Activated gamma-delta T cell (primary cell): ENCODE measurements around the gene RAB17.

Source experiments
- DNase-seq: peaks from one replicate; lab custom pipeline; 2025; lab: John Stamatoyannopoulos, UW

RAB17 gene

DNA sequence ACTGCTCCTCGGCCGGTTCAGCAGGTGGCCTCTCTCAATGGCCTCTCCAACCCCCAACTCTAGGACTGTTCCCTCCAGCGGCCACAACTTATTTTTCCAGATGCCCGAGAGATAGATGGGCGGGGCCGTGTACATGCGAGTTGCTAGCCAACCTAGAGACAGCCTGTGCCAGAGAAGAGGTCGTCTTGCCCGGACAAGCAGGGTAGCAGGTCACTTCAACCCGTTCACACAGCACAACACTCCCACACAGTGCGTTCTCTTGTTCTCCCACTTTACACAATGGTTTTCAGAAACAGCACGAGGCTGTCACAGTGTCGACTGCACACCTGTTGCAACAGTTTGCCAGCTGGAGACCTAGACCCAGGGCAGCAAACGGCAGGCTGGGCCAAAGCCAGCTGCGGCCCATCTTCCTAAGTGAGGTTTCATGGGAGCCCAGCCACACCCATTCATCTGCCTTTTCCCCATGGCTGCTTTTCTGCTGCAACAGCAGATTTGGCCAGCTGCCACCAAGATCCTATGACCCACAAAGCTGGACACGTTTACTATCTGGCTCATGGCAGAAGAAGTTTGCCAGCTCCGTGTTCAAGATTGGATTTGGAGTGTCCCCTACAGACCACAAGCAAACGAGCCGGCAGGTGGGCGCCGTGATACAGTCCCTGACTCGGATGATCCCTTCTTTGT is 31.4 kb downstream of the RAB17 start:
- no peak for DNase-seq

- no peak for DNase-seq
Measured at GRCh38 chr2:237557633-237558015, 32.9 kb downstream of the RAB17 start.

DNA sequence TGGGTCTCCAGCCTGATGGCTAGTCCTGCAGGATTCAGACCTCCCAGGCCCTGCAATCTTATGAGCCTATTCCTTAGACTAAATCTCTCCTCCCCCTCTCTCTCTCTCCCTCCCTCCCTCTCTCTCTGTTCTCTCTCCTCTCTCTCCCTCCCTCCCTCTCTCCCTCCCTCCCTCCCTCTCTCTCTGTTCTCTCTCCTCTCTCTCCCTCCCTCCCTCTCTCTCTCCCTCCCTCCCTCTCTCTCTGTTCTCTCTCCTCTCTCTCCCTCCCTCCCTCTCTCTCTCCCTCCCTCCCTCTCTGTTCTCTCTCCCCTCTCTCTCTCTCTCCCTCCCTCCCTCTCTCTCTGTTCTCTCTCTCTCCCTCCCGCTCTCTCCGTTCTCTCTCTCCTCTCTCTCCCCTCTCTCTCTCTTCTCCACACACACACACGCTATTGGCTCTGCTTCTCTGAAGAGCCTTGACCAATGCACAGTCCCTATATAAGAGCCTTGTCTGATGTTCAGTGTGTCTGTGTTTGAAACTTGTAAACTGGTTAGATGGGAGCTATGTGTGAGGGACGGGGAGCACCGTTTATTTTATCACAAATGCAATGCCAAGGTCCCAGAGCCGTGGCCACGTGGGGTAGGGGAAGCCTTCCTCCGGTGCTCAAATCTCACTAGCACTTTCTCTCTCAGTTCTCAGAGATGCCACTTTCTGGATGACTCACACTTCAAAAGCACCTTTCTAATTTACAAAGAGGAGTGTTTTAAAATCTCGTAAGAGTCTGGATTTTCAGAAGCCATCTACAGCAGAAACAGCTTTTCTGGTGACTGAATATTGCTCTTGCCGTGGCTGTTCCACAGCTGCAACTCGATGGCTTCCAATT is 33.5 kb downstream of the RAB17 start:
- no peak for DNase-seq

GRCh38 chr2:237555560-237555959 is 35.0 kb downstream of the RAB17 start:
- DNase-seq, result no peak

GRCh38 chr2:237553948-237554347 is 36.6 kb downstream of the RAB17 start:
- no peak for DNase-seq

DNA sequence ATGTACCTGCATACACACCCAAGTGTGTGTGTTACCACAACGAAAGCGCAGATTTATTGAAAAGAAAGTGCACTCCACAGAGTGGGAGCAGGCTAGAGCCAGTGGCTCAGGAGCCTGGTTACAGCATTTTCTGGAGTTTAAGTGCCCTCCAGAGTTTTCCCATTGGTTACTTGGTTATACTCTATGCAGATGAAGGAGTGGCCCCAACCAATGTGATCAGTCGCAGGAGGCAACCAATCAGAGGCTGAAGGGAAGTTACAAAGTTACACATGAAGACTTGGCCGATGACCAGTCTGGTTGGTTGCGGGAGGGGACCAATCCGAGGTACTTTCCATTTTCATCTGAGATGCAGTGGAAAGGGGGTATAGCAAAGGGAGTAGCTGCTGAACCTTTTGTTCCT is 37.6 kb downstream of the RAB17 start:
- no peak for DNase-seq

- no peak for DNase-seq
Measured at GRCh38 chr2:237551071-237551574, 39.4 kb downstream of the RAB17 start.

DNA sequence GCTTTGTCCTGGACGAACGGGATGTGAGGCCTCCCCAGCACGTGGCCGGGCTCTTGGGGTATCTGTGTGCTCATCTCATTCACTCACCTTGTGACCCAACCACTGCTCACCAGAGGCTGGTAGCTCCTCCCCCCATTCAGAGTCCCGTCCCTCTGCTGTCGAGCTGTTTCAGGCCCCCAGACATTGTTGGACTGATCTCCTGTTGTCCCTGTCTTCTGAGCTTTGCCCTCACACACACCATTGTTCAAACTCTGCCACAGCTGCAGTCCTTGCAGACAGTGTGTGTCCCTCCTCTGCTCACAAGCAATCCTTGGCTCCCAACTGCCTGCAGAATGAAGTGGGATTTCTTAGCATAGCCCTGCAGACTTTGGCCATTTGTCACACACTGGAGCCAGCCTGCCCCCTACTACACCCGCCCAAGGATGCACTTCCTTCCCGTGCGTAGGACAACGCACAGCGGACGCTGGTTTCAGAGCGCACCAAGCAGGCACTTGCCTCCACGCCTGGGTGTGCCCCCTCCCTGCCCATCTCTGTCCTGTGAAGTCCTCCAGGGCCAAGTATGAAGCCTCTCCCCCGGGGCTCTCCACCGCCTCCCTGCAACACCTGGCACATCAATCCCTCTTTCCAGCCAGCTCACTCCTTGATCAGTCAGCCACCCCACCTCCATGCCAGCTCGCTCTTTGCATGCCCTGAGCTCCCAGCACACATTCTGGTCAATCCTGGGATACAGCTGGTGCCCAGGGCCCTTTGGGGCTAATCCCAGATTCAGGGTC is 40.7 kb downstream of the RAB17 start:
- DNase-seq, result no peak

- DNase-seq, result no peak
Measured at GRCh38 chr2:237549216-237549615, 41.3 kb downstream of the RAB17 start.

DNA sequence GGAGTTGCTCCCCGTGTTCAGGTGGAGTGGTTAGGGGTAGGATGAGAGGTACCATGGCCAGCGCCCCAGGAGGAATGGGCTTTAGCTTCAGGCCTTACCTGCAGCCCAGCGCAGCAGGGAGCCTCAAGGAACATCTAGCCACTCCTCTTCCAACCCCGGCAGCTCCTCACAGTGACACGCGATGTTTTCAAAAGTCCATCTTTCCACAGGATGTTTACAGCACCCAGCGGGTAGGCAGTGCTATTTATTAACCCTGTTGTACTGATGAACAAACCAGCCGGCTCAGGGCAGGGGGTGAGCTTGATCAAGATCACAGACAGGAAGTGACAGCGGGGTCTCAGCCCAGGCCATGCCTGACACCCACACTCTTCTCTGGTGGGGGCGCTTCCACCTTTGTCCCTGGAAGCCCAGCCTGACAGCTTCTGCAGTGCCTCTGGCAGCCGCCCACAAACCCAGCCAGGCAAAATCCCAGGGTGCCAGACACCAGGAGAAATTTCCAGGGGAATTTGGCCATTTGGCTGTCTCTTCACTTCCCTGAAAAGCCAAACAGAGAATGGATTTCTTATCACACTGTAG is 42.6 kb downstream of the RAB17 start:
- no peak for DNase-seq

- no peak for DNase-seq
Measured at GRCh38 chr2:237546876-237547395, 43.6 kb downstream of the RAB17 start.

DNA sequence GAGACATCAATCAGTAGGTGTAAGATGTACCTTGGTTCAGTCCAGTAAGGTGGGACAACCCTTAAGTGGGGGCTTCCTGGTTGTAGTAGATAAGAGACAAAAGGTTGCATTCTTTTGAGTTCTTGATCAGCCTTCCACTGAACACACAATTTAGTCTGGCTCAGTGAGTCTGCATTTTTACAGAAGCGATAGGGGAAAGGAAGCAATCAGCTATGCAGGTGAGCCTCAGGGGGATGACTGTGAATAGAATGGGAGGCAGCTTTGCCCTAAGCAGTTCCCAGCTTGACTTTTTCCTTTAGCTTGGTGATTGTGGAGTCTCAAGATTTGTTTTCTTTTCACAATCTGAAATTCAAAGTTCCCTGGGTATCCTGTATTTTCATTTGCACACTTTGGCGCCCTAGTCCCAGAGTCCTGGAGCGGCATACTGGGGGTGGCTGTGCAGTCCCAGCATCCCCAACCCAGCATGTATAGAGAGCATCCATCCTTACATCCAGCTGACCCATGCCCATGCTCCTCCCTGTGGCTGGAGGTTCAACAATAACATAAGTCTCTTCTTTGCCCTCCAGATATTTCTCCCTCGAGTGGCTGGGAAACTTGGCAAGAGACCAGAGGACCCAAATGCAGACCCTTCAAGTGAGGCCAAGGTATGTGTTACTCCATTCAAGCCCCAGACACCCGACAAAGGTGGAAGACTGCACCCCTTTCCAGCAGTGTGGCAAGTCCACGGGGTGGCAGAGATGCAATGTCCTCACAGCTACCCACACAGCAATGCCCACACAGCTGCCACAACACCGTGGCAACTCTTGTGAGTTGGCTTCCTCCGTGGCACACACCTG is 44.3 kb downstream of the RAB17 start:
- DNase-seq, result no peak

GRCh38 chr2:237542001-237542704 is 48.4 kb downstream of the RAB17 start:
- no peak for DNase-seq

DNA sequence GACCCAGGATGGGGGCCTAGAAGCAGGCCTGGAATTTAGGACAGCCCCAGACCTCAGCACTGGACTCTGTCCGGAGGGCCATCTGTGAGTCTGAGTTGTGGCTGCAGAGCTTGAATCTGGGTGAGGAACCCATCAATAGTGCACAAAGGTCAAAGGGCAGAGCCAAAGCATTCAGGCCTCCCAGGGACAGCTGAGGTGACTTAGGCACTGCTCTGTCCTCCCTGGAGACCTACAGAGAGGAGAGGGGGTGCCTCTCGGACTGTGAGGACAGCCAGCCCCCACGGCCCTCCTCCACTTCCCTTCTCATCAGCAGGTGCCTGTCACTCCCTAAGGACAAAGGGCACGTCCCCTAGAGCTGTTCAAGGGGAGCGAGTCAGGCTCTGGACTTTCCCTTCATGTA is 49.3 kb downstream of the RAB17 start:
- no peak for DNase-seq

DNA sequence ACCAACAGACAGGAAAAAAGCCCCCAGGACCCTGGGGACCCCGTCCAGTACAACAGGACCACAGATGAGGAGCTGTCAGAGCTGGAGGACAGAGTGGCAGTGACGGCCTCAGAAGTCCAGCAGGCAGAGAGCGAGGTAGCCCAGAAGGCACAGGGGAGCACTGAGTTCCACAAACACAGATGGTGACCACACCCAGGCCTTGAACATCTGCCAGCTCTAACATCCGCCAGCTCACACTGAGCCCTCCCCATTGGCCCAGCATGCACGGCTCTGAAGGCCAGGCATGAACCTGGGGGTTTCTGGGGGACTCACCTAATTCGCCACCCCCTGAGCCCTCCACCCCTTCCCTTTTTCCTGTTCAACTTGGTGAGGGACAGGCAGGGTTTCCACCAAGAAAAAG is 49.7 kb downstream of the RAB17 start:
- DNase-seq, result no peak

DNA sequence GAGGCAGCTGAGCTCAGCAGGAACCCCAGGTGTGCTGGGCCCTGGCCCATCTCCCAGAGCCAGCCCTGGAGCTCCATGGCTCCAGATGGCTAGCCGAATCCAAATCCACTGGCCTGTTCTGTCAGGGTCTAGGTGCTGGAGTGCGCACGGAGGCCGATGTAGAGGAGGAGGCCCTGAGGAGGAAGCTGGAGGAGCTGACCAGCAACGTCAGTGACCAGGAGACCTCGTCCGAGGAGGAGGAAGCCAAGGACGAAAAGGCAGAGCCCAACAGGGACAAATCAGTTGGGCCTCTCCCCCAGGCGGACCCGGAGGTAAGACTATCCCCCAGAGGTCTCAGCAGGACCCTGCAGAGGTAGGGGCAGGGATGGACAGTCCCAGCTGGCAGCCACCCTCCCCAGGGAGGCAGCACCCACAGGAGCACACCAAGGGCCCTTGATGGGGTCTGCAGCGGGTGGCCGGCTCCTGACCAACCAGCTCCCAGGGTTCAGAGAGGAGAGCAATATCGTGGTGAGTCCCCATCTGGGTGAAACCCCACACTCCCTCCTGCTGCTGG is 50.2 kb downstream of the RAB17 start:
- no peak for DNase-seq

- no peak for DNase-seq
Measured at GRCh38 chr2:237539681-237540080, 50.9 kb downstream of the RAB17 start.

GRCh38 chr2:237538901-237539300 is 51.6 kb downstream of the RAB17 start:
- DNase-seq, result no peak

GRCh38 chr2:237538001-237538720 is 52.4 kb downstream of the RAB17 start:
- DNase-seq, result no peak
